Tibial nerve (tissue), 4 donors: ENCODE data around the gene PTBP1.

Experiments
- CTCF ChIP-seq, 5 experiments: fragments of 200-600 bp in 3 of 5; fragments of 450-650 bp in 2 of 5; sonication (generic) in 3 of 5; IDR thresholded peaks; one replicate each; pipeline ENCODE4 v1.5.1; 2016 to 2019; ENCODE audit warnings: antibody characterized with exemption in 5 of 5, mild to moderate bottlenecking in 3 of 5, moderate library complexity in 2 of 5
- EP300 ChIP-seq, 2 donors: sonication (generic); formaldehyde crosslinking; IDR thresholded peaks; one replicate each; pipeline ENCODE4 v1.6.1; 2017; ENCODE audit warnings: antibody characterized with exemption in 2 of 2, mild to moderate bottlenecking in 1 of 2
- POLR2A ChIP-seq, 2 donors: fragments of 450-650 bp; IDR thresholded peaks; one replicate each; pipeline ENCODE4 v1.6.1; 2017; ENCODE audit warnings: antibody characterized with exemption in 2 of 2, mild to moderate bottlenecking in 2 of 2, moderate library complexity in 2 of 2

- TF ChIP-seq POLR2A (IDR thresholded peaks at IDR 0.05) = no peak
- TF ChIP-seq CTCF (IDR thresholded peaks at IDR 0.05) = no peak
- no peak for TF ChIP-seq EP300 (IDR thresholded peaks at IDR 0.05)
These were observed 15.5 kb downstream of the PTBP1 start for GRCh38 chr19:812747-813218.
